ENCODE measurements around the gene COQ9. TPM values are rescaled to one million over a fixed set of nuclear protein-coding genes. Genes with fewer than 3 reads are reported as not detected.

COQ9 gene
- total RNA-seq, 1 donor from 2014 or later = 46.8 TPM

DNA sequence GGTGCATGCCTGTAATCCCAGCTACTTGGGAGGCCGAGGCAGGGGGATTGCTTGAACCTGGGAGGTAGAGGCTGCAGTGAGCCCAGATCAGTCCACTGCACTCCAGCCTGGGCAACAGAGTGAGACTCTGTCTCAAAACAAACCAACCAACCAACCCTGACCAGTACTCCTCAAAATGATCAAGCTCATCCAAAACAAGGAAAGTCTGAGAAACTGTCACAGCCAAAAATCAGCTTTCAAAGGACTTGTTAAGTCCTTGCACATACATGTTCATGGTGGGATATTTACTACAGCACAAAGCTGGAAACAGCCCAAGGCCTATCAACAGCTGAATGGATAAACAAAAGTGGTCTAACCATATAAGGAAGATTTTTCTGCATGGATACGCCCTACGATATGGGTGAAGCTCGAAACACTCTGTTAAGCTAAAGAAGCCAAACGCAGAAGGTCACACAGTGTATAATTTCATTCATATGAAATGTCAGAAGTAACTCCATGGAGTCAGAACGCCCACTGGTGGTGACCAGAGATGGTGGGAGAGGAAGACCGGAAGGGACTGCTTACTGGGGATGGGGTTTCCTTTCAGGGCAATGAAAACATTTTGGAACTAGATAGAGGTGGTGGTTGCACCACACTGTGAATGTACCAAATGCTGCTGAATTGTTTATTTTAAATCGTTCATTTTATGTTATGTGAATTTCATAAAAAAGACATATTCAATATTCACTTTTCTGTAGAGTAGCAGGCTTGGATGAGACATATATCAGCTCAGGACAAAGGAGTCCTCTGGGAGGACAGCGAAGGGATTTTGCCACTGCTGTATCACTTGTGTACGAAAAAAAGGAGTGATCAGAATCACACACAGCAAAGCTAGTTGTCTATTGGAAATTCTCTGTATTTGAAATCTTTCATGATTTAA is 25.0 kb upstream of the COQ9 start:
- H3K27ac Mint-ChIP-seq (ENCODE audit: unreplicated experiment) = peak overlapping the region; percentile 76
- no peaks in the 10 kb centered on the region for H3K36me3 Mint-ChIP-seq (ENCODE audit: low read depth)
- H3K27me3 Mint-ChIP-seq (ENCODE audit: low read depth) = no peaks in the 10 kb centered on the region
- H3K9me3 Mint-ChIP-seq = no peaks in the 10 kb centered on the region
- peaks cover 31% of the 10 kb centered on the region for H3K4me1 Mint-ChIP-seq
- peak; percentile 58 for DNase-seq (ENCODE audit: low read depth, low spot score)
- TF ChIP-seq, protein P1, sequence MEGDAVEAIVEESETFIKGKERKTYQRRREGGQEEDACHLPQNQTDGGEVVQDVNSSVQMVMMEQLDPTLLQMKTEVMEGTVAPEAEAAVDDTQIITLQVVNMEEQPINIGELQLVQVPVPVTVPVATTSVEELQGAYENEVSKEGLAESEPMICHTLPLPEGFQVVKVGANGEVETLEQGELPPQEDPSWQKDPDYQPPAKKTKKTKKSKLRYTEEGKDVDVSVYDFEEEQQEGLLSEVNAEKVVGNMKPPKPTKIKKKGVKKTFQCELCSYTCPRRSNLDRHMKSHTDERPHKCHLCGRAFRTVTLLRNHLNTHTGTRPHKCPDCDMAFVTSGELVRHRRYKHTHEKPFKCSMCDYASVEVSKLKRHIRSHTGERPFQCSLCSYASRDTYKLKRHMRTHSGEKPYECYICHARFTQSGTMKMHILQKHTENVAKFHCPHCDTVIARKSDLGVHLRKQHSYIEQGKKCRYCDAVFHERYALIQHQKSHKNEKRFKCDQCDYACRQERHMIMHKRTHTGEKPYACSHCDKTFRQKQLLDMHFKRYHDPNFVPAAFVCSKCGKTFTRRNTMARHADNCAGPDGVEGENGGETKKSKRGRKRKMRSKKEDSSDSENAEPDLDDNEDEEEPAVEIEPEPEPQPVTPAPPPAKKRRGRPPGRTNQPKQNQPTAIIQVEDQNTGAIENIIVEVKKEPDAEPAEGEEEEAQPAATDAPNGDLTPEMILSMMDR (conservative IDR thresholded peaks at IDR 0.05) = peak; percentile 69
- H3K4me3 Mint-ChIP-seq = no peak overlapping the region

DNA sequence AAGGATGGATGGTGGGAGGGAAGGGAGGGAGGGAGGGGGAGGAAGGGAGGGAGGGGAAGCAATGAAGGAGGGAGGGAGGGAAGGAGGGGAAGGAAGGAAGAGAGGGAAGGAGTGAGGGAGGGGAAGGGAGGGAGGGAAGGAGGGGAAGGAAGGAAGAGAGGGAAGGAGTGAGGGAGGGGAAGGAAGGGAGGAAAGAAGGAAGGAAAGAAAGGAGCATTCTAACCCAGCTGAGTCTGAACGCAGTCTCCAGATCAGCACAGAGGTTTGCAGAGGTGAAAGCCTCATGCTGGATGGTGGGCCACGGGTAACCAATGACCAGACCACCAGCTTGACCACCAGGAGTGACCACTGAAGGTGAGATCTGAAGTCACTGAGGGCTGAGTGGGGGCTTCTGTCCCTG is 24.1 kb upstream of the COQ9 start:
- H3K4me1 Mint-ChIP-seq = peaks cover 24% of the 10 kb centered on the region
- H3K27ac Mint-ChIP-seq (ENCODE audit: unreplicated experiment) = no peak overlapping the region
- no peaks in the 10 kb centered on the region for H3K9me3 Mint-ChIP-seq
- no peaks in the 10 kb centered on the region for H3K36me3 Mint-ChIP-seq (ENCODE audit: low read depth)
- H3K27me3 Mint-ChIP-seq (ENCODE audit: low read depth) = no peaks in the 10 kb centered on the region
- DNase-seq (ENCODE audit: low read depth, low spot score) = no peak
- TF ChIP-seq, protein P1 (conservative IDR thresholded peaks at IDR 0.05) = no peak
- no peak overlapping the region for H3K4me3 Mint-ChIP-seq

DNA sequence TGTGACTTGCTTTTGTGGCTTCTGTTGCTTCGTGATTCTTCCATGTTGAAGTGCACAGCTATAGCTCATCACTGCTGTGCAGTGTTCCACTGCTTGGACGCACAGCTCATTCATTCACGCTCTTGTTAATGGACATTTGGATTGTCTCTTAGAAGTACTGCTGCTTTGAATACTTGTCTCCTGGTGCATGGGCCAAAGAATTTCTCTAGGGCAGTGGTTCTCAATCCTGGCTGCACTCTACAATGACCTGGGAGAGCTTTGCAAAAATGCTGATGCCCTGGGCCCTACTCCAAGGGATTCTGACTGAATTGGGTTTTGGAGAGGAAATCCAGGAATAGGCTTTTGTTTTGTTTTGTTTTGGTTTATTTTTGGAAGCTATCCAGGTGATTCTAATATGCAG is 22.7 kb upstream of the COQ9 start:
- Mint-ChIP-seq H3K36me3 (ENCODE audit: low read depth) (peaks cover 7% of the 10 kb centered on the region), H3K4me3 (no peak overlapping the region), H3K27me3 (ENCODE audit: low read depth) (no peaks in the 10 kb centered on the region), H3K4me1 (peaks cover 12% of the 10 kb centered on the region), H3K9me3 (no peaks in the 10 kb centered on the region), H3K27ac (ENCODE audit: unreplicated experiment) (no peak overlapping the region)
- TF ChIP-seq, protein P1 (conservative IDR thresholded peaks at IDR 0.05) = no peak
- no peak for DNase-seq (ENCODE audit: low read depth, low spot score)

DNA sequence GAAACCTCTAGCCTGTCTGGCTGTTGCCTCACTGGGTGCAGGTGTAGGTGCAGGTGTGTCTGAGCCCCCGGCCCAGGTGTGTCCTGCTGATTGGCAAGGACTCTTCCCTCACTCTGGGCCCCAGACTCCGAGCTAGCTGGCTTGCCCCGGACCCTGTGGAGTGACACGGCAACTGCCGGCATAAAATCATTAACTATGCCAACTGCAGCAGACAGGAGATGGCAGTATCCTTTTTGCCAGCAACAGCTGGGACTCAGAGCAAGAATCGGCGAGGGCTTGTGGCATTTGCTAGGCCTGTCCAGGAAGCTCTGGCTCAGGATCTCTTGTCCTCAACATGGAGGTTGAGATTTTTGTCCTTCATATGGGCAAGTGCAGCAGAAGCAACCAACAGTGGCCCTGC is 20.9 kb upstream of the COQ9 start:
- no peak for DNase-seq (ENCODE audit: low read depth, low spot score)
- Mint-ChIP-seq H3K4me1 (peaks cover 8% of the 10 kb centered on the region), H3K4me3 (no peak overlapping the region), H3K36me3 (ENCODE audit: low read depth) (peaks cover 15% of the 10 kb centered on the region), H3K9me3 (no peaks in the 10 kb centered on the region), H3K27me3 (ENCODE audit: low read depth) (no peaks in the 10 kb centered on the region), H3K27ac (ENCODE audit: unreplicated experiment) (no peak overlapping the region)
- TF ChIP-seq, protein P1 (conservative IDR thresholded peaks at IDR 0.05) = no peak

DNA sequence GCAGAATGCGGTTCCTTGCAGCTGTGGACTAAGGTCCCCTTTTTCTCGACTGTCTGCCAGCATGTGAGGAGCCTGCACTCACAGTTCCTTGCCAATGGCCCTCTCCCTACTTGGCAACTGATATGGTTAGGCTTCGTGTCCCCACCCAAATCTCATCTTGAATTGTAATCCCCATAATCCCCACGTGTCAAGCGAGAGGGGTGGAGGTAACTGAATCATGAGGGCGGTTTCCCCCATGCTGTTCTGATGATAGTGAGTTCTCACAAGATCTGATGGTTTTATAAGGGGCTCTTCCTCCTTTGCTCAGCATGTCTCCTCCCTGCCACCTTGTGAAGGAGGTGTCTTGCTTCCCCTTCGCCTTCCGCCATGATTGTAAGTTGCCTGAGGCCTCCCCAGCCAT is 20.0 kb upstream of the COQ9 start:
- Mint-ChIP-seq H3K4me3 (no peak overlapping the region), H3K9me3 (no peaks in the 10 kb centered on the region), H3K27me3 (ENCODE audit: low read depth) (no peaks in the 10 kb centered on the region), H3K4me1 (peaks cover 4% of the 10 kb centered on the region), H3K27ac (ENCODE audit: unreplicated experiment) (peak overlapping the region; percentile 64), H3K36me3 (ENCODE audit: low read depth) (peaks cover 16% of the 10 kb centered on the region)
- TF ChIP-seq, protein P1 (conservative IDR thresholded peaks at IDR 0.05) = no peak
- no peak for DNase-seq (ENCODE audit: low read depth, low spot score)

All from neural crest cell (in vitro differentiated cells).